NCI-H2029 treated with DMSO at 0.1 percent for 48 hours (cell line): ENCODE measurements around the gene STT3A.
"Not testable (repeated sequence)": the region's sequence is repeated elsewhere in the genome, so short reads cannot be mapped to it uniquely, and the experiment has no call there.

Experiments used
- DNase-seq: peaks from one replicate; lab custom pipeline; 2025; lab: John Stamatoyannopoulos, UW

The STT3A gene

GRCh38 chr11:125592305-125593113, at the start of gene STT3A:
STT3A (plus strand) TSS chr11:125592852; CDS start chr11:125595916, 3,064 bp downstream.
- DNase-seq = peak; percentile 97

- DNase-seq = no peak
Measured at GRCh38 chr11:125550780-125551179, 41.9 kb upstream of the STT3A start.

DNA sequence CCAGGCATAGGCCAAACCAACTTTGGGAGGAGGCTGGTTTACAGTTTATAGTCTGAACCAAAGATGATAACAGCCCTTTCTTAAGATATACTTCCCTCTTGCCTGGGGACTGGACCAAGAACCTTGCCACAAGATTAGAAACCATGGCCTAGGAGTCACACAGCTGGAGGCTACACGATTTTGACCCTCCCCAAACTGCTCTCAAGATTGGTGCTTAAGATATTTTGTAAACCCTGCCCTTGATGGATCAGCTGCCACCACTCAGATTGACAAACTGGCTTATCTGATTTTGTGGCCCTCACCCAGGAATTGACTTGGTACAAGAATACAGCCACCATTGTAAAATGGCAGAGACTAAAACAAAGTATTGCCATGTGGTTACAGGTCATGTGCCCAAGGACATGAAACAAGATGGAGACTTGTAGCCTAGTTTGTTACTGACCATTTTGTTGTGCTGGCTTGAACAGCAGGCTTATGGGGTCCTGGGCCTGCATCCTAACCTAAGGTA, 40.8 kb upstream of the STT3A start:
- no peak for DNase-seq

- DNase-seq = no peak
Measured at GRCh38 chr11:125552927-125553326, 39.7 kb upstream of the STT3A start.

DNA sequence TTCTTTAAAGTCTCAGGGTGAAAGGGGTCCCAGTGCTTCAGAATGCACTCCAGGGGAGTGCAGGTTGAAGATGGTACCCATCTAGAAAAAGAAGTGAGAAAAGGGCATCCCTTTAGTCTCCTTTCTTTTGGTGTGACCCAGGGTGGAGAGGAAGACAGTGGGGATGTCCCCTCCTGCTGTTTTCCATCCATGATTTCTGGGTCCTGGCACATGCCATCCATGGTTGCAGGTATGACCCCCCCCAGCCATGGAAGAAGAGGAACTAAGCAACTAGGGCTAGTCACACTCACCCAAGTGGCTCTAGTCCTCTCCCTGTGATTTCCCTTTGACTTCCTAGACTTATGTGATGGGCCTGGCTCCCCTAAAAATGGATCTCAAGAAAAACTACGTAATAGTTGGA, 39.3 kb upstream of the STT3A start:
- DNase-seq = no peak

GRCh38 chr11:125554038-125554437, 38.6 kb upstream of the STT3A start:
- no peak for DNase-seq

- no peak for DNase-seq
Measured at GRCh38 chr11:125559888-125560287, 32.8 kb upstream of the STT3A start.

GRCh38 chr11:125561924-125562323, 30.7 kb upstream of the STT3A start:
- DNase-seq = no peak

DNA sequence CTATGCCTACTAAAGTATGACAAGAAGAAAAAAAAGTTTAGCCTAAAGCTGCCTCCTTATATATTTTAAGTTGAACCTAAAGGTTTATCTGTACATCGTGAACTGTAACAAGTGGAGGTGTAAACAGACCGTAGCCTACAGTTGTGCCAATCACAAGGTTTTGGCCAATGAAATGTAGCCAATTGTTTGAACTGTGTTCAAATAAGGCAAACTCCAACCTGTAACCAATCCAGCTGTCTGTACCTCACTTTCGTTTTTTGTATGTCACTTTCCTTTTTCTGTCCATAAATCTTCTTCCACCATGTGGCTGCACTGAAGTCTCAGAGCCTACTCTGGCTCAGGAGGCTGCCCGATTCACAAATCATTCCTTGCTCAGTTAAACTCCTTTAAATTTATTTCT, 30.2 kb upstream of the STT3A start:
- DNase-seq = no peak

GRCh38 chr11:125564357-125564756, 28.3 kb upstream of the STT3A start:
- DNase-seq = no peak

GRCh38 chr11:125566235-125566634, 26.4 kb upstream of the STT3A start:
- no peak for DNase-seq

- DNase-seq = peak; percentile 47
Measured at GRCh38 chr11:125568970-125569914, 23.4 kb upstream of the STT3A start, which contains the start of gene EI24. EI24 (plus strand) TSS chr11:125569477; CDS start chr11:125572528, 3,051 bp downstream.

DNA sequence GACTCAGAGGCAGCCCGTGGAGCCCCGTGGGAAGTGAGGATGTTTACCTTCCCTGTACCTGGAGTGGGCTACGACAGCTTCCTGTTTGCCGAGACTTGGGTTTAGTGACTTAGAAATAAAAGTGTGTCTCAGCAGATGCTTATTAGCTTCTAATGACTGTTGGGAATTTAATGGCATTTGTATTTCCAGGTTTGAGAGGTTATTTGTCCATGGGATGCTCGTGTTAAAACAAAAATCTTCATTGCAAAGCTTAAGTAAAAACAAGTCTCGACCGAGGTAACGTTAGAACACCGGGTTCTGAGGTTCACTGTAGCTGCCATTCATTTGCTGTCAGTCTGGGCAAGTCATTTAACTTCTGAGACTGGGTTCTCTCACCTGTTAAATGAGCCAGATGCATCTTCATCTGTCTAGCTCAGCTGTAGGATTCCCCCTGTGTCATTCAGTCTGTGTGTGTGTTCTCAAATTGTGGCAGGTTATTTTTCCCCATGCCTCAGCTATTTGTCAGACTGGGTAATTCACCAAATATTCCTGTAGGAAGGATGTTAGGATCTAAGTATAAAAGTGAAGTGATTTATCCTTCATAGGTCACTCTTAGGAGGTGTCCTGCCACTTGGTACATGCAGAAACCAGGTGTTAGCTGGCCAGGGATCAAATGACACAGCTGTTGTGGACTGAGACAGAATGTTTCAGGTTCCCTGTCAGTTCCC, 22.6 kb upstream of the STT3A start:
- no peak for DNase-seq

DNA sequence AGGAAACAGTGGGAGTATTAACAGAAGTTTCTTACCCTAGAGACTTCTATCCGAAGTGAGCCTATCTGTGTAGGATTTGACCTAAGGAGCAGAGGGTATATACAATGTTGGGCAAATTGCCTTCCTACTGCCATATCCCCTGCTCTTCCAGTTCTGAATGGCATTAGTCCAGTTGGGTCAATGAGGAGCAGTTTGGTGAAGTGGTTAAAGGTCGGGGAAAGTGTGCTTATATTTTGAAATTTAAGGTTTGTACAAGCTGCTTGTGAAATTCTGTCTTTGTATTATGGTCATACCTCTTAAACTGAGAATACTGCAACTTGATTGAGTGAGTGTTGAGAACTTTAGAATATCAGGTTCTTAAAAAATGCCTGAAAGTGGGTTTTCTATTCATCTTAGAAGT, 21.7 kb upstream of the STT3A start:
- no peak for DNase-seq

DNA sequence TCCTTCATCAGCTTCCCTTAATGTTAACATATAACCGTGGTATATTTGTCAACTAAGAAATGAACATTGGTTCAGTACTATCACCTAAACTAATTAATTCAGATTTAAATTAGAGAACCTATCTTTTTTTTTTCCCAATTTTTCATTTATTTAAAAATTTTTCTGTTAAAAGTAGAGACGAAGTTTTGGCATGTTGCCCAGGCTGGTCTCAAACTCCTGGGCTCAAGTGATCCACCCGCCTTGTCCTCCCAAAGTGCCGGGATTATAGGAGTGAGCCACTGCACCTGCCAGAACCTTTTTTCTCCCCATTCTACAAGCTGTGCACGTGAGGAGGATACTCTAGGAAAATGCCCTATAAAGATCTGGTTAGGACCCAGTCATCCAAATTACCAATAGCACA, 19.7 kb upstream of the STT3A start:
- DNase-seq = no peak

DNA sequence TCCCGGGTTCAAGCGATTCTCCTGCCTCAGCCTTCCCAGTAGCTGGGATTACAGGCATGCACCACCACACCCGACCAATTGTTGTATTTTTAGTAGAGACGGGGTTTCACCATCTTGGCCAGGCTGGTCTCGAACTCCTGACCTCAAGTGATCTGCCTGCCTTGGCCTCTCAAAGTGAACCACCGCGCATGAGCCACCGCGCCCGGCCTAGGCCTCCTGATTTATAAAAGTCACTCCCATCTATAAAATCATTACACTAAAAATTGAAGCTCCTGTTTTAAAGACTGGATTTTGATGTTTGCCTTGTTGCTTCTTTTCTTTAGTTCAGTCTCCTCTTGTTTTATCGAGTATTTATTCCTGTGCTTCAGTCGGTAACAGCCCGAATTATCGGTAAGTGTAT, 15.5 kb upstream of the STT3A start:
- DNase-seq = not testable (repeated sequence)

- no peak for DNase-seq
Measured at GRCh38 chr11:125578783-125579182, 13.9 kb upstream of the STT3A start.

DNA sequence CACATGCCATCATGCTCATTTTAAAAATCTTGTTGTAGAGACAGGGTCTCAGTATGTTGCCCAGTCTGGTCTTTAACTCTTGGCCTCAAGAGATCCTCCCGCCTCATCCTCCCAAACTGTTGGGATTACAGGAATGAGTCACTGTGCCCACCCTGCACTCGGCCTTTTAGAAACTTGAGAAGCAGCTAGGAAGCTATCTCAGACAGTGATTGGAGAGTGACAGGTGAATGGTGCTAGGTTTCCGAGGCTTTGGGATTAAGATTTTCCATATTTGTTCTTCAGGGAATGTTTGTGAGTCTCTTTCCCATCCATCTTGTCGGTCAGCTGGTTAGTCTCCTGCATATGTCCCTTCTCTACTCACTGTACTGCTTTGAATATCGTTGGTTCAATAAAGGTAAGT, 12.8 kb upstream of the STT3A start:
- no peak for DNase-seq

DNA sequence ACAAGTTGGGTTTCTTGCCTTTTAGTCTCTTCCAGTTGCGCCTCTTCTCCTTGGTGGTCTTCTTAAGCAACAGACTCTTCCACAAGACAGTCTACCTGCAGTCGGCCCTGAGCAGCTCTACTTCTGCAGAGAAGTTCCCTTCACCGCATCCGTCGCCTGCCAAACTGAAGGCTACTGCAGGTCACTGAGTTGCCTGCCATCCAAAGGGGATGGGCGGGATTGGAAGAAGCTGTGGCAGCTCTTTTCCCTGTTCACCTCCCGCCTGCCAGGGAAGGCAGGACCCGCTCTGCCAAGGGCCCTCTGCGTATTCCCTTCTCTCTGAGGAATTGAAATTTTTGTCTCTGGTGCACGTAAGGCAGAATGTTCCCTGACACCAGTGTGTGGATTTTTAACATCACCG, 9.2 kb upstream of the STT3A start:
- DNase-seq = no peak

DNA sequence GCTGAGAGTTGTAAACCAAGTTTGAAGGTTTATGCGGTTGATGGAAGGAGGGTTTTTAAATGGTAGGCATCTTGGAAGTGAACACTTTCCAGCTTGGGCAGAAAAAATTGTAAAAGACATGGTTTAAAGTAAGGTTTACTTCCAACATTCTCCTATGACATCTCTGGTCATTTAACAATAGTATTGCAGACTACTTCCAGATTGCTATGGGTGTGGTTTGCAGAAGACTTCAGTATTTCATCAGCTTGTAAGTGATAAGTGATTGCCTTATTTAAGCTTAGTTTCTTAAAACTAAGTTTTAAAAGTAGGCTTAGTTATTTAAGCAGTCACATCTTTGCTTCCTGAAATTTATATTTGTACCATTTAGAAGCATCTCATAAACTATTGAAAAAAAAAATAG, 7.2 kb upstream of the STT3A start:
- DNase-seq = no peak

GRCh38 chr11:125586623-125587022, 6.0 kb upstream of the STT3A start:
- no peak for DNase-seq

DNA sequence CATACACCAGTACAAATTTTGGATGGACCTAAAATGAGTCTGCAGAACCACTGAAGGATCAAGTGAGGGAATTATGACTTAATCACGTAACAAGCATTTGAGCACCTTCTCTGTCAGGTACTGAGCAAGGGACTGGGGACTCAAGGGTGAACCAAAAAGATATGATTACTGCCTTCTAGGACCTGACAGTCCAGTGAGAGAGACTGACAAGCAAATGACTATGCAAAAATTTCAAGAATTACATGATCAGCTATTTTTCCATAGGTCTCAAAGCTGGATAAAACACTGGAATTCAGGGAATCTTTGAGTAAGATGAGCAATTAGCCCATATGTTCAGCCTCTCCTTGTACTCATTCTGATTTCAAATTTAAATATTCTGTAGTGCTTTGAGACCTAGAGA, 5.2 kb upstream of the STT3A start:
- DNase-seq = no peak
